HG03571 (cell line): ENCODE data around the gene XAB2.

Experiments
- ATAC-seq: cut with Tn5 transposase; IDR thresholded peaks from one replicate; pipeline ENCODE4 v1.9.1; 2021; ENCODE audit not compliant: unreplicated experiment

XAB2 gene

GRCh38 chr19:7612282-7613274 is 16.8 kb downstream of the XAB2 start:
- ATAC-seq: no peak

- no peak for ATAC-seq
Observed at GRCh38 chr19:7611541-7612279, 17.6 kb downstream of the XAB2 start.

DNA sequence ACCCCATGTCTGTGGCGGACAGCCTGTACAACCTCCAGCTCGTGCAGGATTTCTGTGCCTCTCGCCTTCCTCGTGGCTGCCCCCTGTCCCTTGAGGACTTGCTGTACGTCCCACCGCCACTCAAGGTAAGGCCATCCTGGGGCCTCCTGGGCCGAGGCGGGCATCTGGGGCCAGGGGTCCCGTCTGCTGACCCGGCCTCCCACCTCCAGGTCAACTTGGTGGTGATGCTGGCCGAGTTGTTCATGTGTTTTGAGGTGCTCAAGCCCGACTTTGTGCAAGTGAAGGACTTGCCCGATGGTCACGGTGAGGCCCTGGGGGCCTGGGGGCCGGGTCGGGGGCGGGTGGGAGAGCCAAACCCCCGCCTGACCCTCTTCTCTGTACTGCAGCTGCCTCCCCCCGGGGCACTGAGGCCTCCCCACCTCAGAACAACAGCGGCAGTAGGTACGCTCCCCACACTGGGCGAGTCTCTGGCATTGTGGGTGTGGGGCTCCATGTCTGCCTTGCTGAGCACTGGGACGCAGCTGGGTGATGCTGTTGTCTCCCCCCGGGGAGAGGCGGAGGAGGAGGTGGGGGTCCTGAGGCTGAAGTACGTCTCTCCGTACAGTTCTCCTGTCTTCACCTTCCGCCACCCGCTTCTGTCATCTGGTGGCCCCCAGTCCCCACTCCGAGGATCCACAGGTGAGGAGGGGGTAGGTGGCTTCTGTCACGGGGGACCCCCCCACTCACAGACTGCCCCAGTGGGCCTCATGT is 18.7 kb downstream of the XAB2 start:
- no peak for ATAC-seq

DNA sequence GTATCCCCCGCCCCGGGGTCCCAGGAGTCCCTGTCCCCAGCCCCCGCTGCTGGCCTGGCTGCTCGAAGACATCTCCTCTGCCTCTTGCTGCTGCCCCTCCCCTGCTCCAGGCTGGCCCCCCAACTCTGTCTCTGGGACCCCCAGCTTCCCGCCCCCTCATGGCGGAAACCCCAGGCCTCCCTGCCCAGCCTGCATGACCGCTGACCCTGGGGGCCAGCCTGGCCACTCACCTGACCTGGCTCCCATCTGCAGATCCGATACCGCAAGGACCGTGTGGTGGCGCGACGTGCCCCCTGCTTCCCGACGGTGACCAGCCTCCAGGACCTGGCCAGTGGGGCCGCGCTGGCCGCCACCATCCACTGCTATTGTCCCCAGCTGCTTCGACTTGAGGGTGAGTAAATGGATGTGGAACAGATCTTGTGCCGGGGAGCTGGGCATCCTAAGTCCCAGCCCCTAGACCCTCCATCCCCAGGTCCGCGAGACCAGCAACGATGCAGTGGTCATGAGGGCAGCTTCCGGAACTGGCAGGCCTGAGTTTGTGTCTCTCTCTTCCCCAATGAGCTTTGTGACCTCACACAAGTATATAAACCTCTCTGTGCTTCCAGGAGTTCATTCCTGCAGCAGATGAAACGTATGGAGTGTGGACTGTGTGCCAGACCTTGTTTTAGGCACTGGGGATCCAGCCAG is 21.3 kb downstream of the XAB2 start:
- no peak for ATAC-seq

- ATAC-seq: no peak
Observed at GRCh38 chr19:7607212-7607873, 22.0 kb downstream of the XAB2 start.

GRCh38 chr19:7606289-7606688 is 23.1 kb downstream of the XAB2 start:
- ATAC-seq: no peak

DNA sequence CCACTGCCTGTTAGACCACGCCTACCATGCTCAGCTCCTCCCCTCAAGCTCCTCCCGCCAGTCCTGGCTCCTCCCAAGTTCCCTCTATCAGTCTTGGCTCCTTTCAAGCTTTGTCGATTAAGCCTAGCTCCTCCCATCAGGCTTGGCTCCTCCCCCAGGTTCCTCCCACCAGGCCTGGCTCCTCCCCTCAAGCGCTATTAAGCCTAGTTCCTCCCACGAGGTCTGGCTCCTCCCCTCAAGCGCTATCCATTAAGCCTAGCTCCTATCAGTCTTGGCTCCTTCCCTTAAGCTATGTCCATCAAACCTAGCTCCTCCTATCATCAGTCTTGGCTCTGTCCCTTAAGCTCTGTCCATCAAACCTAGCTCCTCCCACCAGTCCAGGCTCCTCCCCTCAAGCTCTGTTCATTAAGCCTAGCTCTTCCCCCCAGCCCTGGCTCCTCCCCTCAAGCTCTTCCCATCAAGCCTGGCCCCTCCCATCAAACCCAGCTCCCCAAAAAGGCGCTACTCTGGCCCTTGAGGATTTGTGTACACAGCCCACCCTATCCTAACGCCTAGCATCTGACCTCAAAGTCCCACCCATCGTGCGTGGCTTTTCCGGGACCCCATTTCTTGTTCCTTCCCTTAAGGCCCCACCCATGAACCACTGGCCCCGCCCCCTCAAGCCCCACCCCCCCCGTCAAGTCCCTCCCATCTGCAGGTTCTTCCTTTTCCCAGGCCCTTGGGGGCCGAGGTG is 23.7 kb downstream of the XAB2 start:
- no peak for ATAC-seq

DNA sequence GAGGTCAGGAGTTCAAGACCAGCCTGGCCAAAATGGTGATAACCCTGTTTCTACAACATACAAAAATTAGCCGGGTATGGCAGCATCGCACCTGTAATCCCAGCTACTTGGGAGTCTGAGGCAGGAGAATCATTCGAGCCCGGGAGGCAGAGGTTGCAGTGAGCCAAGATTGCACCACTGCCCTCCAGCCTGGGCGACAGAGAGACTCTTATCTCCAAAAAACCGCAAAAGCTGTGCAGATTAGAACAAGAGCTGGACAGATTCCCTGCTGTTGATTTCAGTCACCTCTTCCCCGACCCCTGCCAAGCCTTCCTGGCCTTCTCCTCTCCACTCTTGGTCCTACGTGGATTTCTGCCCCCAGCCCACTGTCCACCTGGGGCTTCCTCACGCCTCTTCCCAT is 25.4 kb downstream of the XAB2 start:
- ATAC-seq: no peak

DNA sequence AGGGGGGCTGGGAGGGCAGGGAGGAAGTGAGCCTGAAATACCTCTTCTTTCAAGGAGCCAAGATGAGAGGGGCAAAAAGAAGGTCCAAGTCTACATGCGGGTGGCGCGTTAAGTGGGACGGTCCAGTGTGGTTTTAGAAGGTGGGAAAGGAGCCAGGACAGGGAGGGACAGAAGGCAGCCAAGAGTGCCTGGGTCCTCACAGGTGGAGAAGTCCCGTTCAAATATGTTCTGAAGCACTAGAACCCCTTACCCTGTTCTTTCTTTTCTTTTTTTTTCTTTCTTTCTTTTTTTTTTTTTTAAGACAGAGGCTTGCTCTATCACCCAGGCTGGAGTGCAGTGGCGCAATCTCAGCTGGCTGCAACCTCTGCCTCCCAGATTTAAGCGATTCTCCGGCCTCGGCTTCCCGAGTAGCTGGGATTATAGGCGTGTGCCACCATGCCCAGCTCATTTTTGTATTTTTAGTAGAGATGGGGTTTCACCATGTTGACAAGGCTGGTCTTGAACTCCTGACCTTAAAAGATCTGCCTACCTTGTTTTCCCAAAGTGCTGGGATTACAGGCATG is 26.3 kb downstream of the XAB2 start:
- ATAC-seq: no peak

- no peak for ATAC-seq
Observed at GRCh38 chr19:7602240-7602934, 27.0 kb downstream of the XAB2 start.

DNA sequence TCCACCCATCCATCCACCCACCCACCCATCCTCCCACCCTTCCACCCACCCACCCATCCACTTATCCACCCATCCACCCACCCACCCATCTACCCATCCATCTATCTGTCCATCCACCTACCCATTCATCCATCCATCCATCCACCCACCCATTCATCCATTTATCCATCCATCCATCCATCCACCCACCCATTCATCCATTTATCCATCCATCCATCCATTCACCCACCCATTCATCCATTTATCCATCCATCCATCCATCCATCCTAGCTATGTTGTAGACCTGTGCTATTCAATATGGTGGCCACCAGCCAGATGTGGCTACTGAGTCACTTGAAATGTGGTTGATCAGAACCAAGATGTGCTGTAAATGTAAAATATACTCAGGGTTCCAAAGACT is 28.6 kb downstream of the XAB2 start:
- ATAC-seq: no peak

- ATAC-seq: no peak
Observed at GRCh38 chr19:7598180-7598579, 31.2 kb downstream of the XAB2 start.

DNA sequence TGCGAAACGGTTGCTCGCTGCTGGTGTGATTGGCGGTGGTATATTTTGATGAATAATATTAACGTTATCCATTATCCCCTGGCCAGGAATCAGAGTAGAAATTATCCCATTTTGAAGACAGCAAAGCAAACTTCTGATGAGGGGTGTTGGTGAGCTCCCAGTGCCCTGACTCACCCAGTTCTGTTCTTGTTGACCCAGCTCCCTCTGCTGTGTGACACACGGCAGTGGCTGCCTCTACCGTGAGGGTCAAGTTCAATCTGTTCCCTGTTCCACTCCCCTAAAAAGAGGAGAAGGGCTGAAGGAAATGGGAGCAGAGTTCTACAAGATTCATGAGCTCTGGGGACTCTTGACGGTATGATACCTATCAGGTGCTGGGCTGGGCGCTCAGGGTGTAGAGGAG is 31.7 kb downstream of the XAB2 start:
- ATAC-seq: no peak

GRCh38 chr19:7596211-7596937 is 33.0 kb downstream of the XAB2 start:
- no peak for ATAC-seq

DNA sequence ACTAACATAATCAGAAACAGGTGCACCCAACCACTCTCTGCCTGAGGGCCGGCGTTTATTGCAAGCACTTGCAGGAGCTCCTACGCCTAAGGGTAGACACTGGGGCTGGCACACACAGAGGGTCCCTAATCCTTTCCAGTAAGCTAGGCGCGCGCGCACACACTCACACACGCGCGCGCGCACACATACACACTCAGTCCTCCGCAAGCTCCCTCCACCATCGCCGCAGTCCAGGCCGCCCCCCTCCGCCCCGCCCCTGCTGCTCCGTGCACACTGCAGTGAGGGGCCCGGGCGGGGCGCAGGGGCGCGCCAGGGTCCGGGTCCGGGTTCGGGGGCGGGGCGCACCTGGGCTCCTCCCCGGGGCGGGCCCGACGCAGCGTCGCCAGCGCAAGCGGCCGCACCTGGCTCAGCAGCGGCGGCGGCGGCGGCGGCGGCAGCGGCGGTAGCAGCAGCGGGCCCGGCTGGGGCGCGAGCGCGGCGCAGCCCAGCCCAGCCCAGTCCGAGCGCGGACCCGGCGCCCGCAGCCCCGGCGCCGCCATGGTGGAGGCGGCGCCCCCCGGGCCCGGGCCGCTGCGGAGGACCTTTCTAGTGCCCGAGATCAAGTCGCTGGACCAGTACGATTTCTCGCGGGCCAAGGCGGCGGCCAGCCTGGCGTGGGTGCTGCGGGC is 33.7 kb downstream of the XAB2 start, which contains the start of gene CAMSAP3:
Gene CAMSAP3, plus strand, starts transcription at position 398 of the 668 bp plus-strand sequence. Its CDS starts 140 bp downstream, at position 538.
- ATAC-seq: no peak

- ATAC-seq: no peak
Observed at GRCh38 chr19:7590256-7590655, 39.1 kb downstream of the XAB2 start.

DNA sequence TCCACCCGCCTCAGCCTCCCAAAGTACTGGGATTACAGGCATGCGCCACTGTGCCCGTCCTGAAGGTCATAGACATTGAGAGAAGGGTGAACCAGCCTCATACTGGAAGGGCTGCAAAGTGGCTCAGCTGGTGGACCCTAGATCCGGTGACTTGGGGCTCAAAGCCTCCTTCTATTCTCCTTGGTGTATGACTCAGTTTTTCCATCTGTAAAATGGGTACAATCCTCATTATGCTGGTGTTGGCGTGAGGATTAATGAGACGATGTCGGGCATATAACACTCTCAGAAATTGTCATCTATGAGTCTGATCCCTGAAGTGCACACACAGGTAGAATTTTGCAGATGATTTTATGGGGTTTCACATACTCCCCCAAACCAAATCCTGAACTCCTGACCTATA is 39.5 kb downstream of the XAB2 start:
- ATAC-seq: no peak
